Measurements from ENCODE around the gene UCP2.

DNA sequence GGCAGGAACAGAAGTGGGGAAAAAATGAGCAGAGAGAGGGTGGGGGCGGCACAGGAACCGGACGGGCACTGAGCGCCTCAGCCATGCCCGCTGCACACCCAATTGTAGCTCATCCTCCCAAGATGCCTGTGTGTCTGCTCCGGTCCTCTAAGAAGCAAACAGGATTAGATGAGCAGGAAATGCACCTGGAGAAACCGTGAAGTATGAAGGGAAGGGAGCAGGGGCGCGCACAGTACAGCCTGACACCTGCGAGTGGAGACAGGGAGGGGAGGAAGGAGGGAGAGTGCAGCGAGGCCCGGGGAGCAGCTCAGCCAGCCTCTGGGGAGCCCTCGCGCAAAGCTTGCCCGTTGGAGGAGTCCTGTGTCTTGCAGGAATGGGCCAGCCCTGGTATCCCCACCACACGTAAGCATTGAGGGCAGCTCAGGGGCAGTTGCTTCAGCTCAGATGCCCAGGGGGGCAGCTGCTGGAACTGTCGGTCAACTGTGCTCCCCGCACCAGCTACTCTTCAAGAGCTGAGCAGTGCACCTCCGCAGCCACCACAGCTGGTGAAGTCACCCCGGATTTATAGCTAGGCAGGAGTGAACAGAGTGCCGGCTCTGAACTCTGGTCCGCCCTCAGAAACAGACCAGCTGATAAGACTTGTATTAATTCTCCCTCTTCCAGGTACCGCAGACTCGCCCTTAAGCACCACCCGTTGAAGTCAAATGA lies 24.8 kb downstream of the UCP2 start:
- TF ChIP-seq, protein P1, sequence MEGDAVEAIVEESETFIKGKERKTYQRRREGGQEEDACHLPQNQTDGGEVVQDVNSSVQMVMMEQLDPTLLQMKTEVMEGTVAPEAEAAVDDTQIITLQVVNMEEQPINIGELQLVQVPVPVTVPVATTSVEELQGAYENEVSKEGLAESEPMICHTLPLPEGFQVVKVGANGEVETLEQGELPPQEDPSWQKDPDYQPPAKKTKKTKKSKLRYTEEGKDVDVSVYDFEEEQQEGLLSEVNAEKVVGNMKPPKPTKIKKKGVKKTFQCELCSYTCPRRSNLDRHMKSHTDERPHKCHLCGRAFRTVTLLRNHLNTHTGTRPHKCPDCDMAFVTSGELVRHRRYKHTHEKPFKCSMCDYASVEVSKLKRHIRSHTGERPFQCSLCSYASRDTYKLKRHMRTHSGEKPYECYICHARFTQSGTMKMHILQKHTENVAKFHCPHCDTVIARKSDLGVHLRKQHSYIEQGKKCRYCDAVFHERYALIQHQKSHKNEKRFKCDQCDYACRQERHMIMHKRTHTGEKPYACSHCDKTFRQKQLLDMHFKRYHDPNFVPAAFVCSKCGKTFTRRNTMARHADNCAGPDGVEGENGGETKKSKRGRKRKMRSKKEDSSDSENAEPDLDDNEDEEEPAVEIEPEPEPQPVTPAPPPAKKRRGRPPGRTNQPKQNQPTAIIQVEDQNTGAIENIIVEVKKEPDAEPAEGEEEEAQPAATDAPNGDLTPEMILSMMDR (conservative IDR thresholded peaks at IDR 0.05; ENCODE audit: low read depth in 2 of 2): no peak
- TF ChIP-seq CREB1 (CRISPR knock-in tag; IDR thresholded peaks at IDR 0.05; ENCODE audit: low read depth) (no peak), ZNF114 (CRISPR knock-in tag; IDR thresholded peaks at IDR 0.05) (no peak), EZH2 (IDR thresholded peaks at IDR 0.05; ENCODE audit: low read depth, unreplicated experiment) (no peak), POLR2AphosphoS5 (IDR thresholded peaks at IDR 0.05; ENCODE audit: low read depth) (no peak), ZNF331 (CRISPR knock-in tag; IDR thresholded peaks at IDR 0.05; ENCODE audit: low read depth) (no peak), EZH2phosphoT487 (IDR thresholded peaks at IDR 0.05; ENCODE audit: unreplicated experiment) (no peak), JUNB (IDR thresholded peaks at IDR 0.05; ENCODE audit: unreplicated experiment) (no peak), STAT1 (IDR thresholded peaks at IDR 0.05; ENCODE audit: unreplicated experiment) (no peak)
- TF ChIP-seq, protein P2, sequence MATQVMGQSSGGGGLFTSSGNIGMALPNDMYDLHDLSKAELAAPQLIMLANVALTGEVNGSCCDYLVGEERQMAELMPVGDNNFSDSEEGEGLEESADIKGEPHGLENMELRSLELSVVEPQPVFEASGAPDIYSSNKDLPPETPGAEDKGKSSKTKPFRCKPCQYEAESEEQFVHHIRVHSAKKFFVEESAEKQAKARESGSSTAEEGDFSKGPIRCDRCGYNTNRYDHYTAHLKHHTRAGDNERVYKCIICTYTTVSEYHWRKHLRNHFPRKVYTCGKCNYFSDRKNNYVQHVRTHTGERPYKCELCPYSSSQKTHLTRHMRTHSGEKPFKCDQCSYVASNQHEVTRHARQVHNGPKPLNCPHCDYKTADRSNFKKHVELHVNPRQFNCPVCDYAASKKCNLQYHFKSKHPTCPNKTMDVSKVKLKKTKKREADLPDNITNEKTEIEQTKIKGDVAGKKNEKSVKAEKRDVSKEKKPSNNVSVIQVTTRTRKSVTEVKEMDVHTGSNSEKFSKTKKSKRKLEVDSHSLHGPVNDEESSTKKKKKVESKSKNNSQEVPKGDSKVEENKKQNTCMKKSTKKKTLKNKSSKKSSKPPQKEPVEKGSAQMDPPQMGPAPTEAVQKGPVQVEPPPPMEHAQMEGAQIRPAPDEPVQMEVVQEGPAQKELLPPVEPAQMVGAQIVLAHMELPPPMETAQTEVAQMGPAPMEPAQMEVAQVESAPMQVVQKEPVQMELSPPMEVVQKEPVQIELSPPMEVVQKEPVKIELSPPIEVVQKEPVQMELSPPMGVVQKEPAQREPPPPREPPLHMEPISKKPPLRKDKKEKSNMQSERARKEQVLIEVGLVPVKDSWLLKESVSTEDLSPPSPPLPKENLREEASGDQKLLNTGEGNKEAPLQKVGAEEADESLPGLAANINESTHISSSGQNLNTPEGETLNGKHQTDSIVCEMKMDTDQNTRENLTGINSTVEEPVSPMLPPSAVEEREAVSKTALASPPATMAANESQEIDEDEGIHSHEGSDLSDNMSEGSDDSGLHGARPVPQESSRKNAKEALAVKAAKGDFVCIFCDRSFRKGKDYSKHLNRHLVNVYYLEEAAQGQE (IDR thresholded peaks at IDR 0.05; ENCODE audit: unreplicated experiment): no peak
- TF ChIP-seq, protein P3, sequence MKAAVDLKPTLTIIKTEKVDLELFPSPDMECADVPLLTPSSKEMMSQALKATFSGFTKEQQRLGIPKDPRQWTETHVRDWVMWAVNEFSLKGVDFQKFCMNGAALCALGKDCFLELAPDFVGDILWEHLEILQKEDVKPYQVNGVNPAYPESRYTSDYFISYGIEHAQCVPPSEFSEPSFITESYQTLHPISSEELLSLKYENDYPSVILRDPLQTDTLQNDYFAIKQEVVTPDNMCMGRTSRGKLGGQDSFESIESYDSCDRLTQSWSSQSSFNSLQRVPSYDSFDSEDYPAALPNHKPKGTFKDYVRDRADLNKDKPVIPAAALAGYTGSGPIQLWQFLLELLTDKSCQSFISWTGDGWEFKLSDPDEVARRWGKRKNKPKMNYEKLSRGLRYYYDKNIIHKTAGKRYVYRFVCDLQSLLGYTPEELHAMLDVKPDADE (IDR thresholded peaks at IDR 0.05): no peak

Measured in GM23338 (cell line).